ENCODE results near the gene CCDC170. TPM values are rescaled to one million over a fixed set of nuclear protein-coding genes. Genes with fewer than 3 reads are reported as not detected.

Gene CCDC170
- total and polyA plus RNA-seq, 2 donors (not counting 1 experiment from before 2014, with no cell fraction given): 0.76 to 0.83 TPM

DNA sequence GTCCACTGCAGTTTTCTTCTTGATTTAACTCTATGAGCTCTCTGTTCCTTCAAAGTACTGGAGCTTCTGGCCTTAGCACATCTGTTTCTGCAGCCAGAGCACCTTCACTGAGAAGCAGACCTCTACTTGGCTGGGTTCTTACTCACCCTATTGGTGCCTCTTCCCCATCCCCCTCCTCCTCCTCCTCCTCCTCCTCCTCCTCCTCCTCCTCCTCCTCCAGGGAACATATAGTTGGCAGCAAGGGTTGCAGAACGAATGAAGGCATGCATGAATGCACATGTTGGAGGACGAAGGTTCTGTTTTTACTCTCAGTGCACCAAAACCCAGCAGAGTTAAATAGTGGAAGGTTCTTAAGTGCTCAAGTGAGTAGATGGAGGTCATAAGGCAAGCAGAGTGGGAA lies 172.7 kb downstream of the CCDC170 start:
- H3K9ac ChIP-seq (ENCODE audit: insufficient read depth, low read length): no peak overlapping the region
- TF ChIP-seq, protein P1, sequence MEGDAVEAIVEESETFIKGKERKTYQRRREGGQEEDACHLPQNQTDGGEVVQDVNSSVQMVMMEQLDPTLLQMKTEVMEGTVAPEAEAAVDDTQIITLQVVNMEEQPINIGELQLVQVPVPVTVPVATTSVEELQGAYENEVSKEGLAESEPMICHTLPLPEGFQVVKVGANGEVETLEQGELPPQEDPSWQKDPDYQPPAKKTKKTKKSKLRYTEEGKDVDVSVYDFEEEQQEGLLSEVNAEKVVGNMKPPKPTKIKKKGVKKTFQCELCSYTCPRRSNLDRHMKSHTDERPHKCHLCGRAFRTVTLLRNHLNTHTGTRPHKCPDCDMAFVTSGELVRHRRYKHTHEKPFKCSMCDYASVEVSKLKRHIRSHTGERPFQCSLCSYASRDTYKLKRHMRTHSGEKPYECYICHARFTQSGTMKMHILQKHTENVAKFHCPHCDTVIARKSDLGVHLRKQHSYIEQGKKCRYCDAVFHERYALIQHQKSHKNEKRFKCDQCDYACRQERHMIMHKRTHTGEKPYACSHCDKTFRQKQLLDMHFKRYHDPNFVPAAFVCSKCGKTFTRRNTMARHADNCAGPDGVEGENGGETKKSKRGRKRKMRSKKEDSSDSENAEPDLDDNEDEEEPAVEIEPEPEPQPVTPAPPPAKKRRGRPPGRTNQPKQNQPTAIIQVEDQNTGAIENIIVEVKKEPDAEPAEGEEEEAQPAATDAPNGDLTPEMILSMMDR (conservative IDR thresholded peaks at IDR 0.05 in 1 of 2, IDR thresholded peaks at IDR 0.05 in 1 of 2; ENCODE audit: low read depth in 1 of 2, low read length in 2 of 2): no peak
- no peak for TF ChIP-seq EZH2 (IDR thresholded peaks at IDR 0.05; ENCODE audit: low read length, missing control alignments)
- H3K79me2 ChIP-seq (ENCODE audit: control insufficient read depth, insufficient read depth, low read length): no peaks in the 10 kb centered on the region
- no peak overlapping the region for H3K27ac ChIP-seq (ENCODE audit: insufficient read depth, low read length)
- no peak overlapping the region for H3K4me2 ChIP-seq (ENCODE audit: extremely low read depth, insufficient read depth, low read length)
- H3K36me3 ChIP-seq (ENCODE audit: control insufficient read depth, insufficient read depth, low read length): no peaks in the 10 kb centered on the region
- no peaks in the 10 kb centered on the region for H3K27me3 ChIP-seq (ENCODE audit: control insufficient read depth, insufficient read depth, low read length)
- no peaks in the 10 kb centered on the region for H4K20me1 ChIP-seq (ENCODE audit: control insufficient read depth, extremely low read depth, insufficient read depth, low read length)
- H3K9me3 ChIP-seq (ENCODE audit: control insufficient read depth, insufficient read depth, low read depth, low read length): no peaks in the 10 kb centered on the region
- DNase-seq (ENCODE audit: low read depth in 2 of 2): no peak
- no peak overlapping the region for H3K4me3 ChIP-seq (replicated peaks in 1 of 4; ENCODE audit: control extremely low read depth in 1 of 4, insufficient read depth in 1 of 4, low read depth in 3 of 4, low read length in 4 of 4)
- H3K4me1 ChIP-seq (ENCODE audit: control insufficient read depth, extremely low read depth, insufficient read depth, low read length): no peaks in the 10 kb centered on the region
- H2AFZ ChIP-seq (ENCODE audit: low read length): no peak overlapping the region

DNA sequence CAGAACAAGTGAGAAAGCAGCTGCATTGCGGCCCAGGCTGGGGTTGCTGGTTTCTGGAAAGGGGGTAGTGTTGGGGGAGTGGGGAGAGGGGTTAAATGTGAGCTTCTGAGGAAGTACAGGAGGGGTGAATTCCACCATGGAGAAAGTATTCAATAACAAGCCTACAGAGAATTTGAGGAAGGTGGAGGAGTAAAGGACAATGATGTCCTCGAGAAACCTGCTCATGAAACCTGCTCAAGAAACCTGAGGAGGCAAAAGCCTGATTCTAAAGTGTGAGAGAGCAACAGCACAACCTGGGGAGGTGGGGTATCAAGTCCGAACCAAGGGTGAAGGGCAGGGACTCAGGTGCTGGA lies 175.4 kb downstream of the CCDC170 start:
- no peaks in the 10 kb centered on the region for H3K79me2 ChIP-seq (ENCODE audit: control insufficient read depth, insufficient read depth, low read length)
- no peak overlapping the region for H3K4me2 ChIP-seq (ENCODE audit: extremely low read depth, insufficient read depth, low read length)
- no peak for TF ChIP-seq EZH2 (IDR thresholded peaks at IDR 0.05; ENCODE audit: low read length, missing control alignments)
- TF ChIP-seq, protein P1 (conservative IDR thresholded peaks at IDR 0.05 in 1 of 2, IDR thresholded peaks at IDR 0.05 in 1 of 2; ENCODE audit: low read depth in 1 of 2, low read length in 2 of 2): no peak
- H3K27ac ChIP-seq (ENCODE audit: insufficient read depth, low read length): no peak overlapping the region
- no peak overlapping the region for H3K4me3 ChIP-seq (replicated peaks in 1 of 4; ENCODE audit: control extremely low read depth in 1 of 4, insufficient read depth in 1 of 4, low read depth in 3 of 4, low read length in 4 of 4)
- no peak for DNase-seq (ENCODE audit: low read depth in 2 of 2)
- no peaks in the 10 kb centered on the region for H3K36me3 ChIP-seq (ENCODE audit: control insufficient read depth, insufficient read depth, low read length)
- no peaks in the 10 kb centered on the region for H3K27me3 ChIP-seq (ENCODE audit: control insufficient read depth, insufficient read depth, low read length)
- no peaks in the 10 kb centered on the region for H4K20me1 ChIP-seq (ENCODE audit: control insufficient read depth, extremely low read depth, insufficient read depth, low read length)
- H3K4me1 ChIP-seq (ENCODE audit: control insufficient read depth, extremely low read depth, insufficient read depth, low read length): no peaks in the 10 kb centered on the region
- no peaks in the 10 kb centered on the region for H3K9me3 ChIP-seq (ENCODE audit: control insufficient read depth, insufficient read depth, low read depth, low read length)
- no peak overlapping the region for H2AFZ ChIP-seq (ENCODE audit: low read length)
- no peak overlapping the region for H3K9ac ChIP-seq (ENCODE audit: insufficient read depth, low read length)

DNA sequence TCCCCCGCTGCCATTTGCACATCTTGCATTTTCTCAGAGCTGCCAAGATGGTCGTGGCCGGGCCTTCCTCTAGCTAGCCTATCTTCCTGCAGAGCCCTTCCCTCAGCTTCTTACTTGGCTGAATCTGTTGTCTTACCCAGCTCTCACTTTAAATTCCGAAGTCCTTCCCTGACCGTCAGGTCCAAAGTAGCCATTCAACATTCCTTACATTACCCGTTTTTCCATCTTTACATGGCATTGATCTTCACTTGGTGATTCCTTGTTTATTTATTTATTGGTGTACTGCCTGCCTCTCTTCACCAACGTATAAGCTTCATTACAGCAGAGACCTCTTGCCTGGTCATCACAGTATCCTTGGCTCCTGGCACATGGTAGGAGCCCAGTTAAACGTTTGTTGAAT lies 176.3 kb downstream of the CCDC170 start:
- H3K36me3 ChIP-seq (ENCODE audit: control insufficient read depth, insufficient read depth, low read length): no peaks in the 10 kb centered on the region
- no peak overlapping the region for H3K27ac ChIP-seq (ENCODE audit: insufficient read depth, low read length)
- H3K4me1 ChIP-seq (ENCODE audit: control insufficient read depth, extremely low read depth, insufficient read depth, low read length): no peaks in the 10 kb centered on the region
- TF ChIP-seq, protein P1 (conservative IDR thresholded peaks at IDR 0.05 in 1 of 2, IDR thresholded peaks at IDR 0.05 in 1 of 2; ENCODE audit: low read depth in 1 of 2, low read length in 2 of 2): no peak
- TF ChIP-seq EZH2 (IDR thresholded peaks at IDR 0.05; ENCODE audit: low read length, missing control alignments): no peak
- no peak for DNase-seq (ENCODE audit: low read depth in 2 of 2)
- H3K27me3 ChIP-seq (ENCODE audit: control insufficient read depth, insufficient read depth, low read length): no peaks in the 10 kb centered on the region
- H3K4me2 ChIP-seq (ENCODE audit: extremely low read depth, insufficient read depth, low read length): no peak overlapping the region
- H3K4me3 ChIP-seq (replicated peaks in 1 of 4; ENCODE audit: control extremely low read depth in 1 of 4, insufficient read depth in 1 of 4, low read depth in 3 of 4, low read length in 4 of 4): no peak overlapping the region
- H2AFZ ChIP-seq (ENCODE audit: low read length): no peak overlapping the region
- no peaks in the 10 kb centered on the region for H4K20me1 ChIP-seq (ENCODE audit: control insufficient read depth, extremely low read depth, insufficient read depth, low read length)
- no peaks in the 10 kb centered on the region for H3K79me2 ChIP-seq (ENCODE audit: control insufficient read depth, insufficient read depth, low read length)
- H3K9me3 ChIP-seq (ENCODE audit: control insufficient read depth, insufficient read depth, low read depth, low read length): no peaks in the 10 kb centered on the region
- no peak overlapping the region for H3K9ac ChIP-seq (ENCODE audit: insufficient read depth, low read length)

Other genes starting within 250 kb of the CCDC170 start
- 9.8 and 12.2 TPM in 2 replicates for gene ZBTB2, start 102.5 kb upstream of the CCDC170 start, total RNA-seq
- 20.1 and 27.4 TPM in 2 replicates for gene ZBTB2, start 102.5 kb upstream of the CCDC170 start, polyA plus RNA-seq
- 50.6 and 58.3 TPM in 2 replicates for gene RMND1, start 41.9 kb upstream of the CCDC170 start, total RNA-seq
- 21.1 and 21.5 TPM in 2 replicates for gene RMND1, start 41.9 kb upstream of the CCDC170 start, polyA plus RNA-seq